Activated B cell treated with CpG ODN at 0.5 μM for 24 hours (primary cell): ENCODE data around the gene MYH11. TPM values are rescaled to one million over a fixed set of nuclear protein-coding genes. Genes with fewer than 3 reads are reported as not detected.

ENCODE experiments used
- ATAC-seq: fragments of 200-7000 bp; cut with Tn5 transposase; one replicate; pipeline ENCODE4 v1.10.0; 2021; ENCODE audit warnings: low read depth, mild to moderate bottlenecking, moderate library complexity
- CTCF ChIA-PET: fragments of 350-600 bp; sonication (Branson Sonifier 250); formaldehyde crosslinking; loops from one replicate; lab custom pipeline; 2021; ENCODE audit warnings: antibody characterized with exemption; lab: Charles Lee
- POLR2A ChIA-PET: fragments of 350-600 bp; sonication (Branson Sonifier 250); formaldehyde crosslinking; loops from one replicate; lab custom pipeline; 2021; ENCODE audit warnings: antibody characterized with exemption; lab: Charles Lee
- DNase-seq: peaks from one replicate; pipeline ENCODE4 v3.0.0; 2022
- H3K27ac Mint-ChIP-seq: one replicate; pipeline ENCODE4 v1.8.0; 2020; ENCODE audit warnings: mixed read lengths
- H3K27me3 Mint-ChIP-seq: one replicate; pipeline ENCODE4 v1.8.0; 2021; ENCODE audit warnings: mixed read lengths
- H3K36me3 Mint-ChIP-seq: one replicate; pipeline ENCODE4 v1.8.0; 2021; ENCODE audit warnings: low read depth, mixed read lengths
- H3K4me1 Mint-ChIP-seq: one replicate; pipeline ENCODE4 v1.8.0; 2021; ENCODE audit warnings: mixed read lengths
- H3K4me3 Mint-ChIP-seq: one replicate; pipeline ENCODE4 v1.8.0; 2020; ENCODE audit warnings: mild to moderate bottlenecking, mixed read lengths
- H3K9me3 Mint-ChIP-seq: one replicate; pipeline ENCODE4 v1.8.0; 2020; ENCODE audit warnings: mixed read lengths
- intact Hi-C: fragments of 100-400 bp; cut with micrococcal nuclease; formaldehyde crosslinking; loops from one replicate; pipeline ENCODE4 v1.15.1; 2024
- total RNA-seq: library from RNA; stranded (reverse); gene quantifications from 2 replicates; pipeline ENCODE4 v1.2.3, GENCODE V29; 2022
- TF ChIP-seq, protein P1 (sequence below): fragments of 200-600 bp; IDR thresholded peaks from one replicate; pipeline ENCODE4 v1.8.0; 2022; ENCODE audit warnings: antibody characterized with exemption, mild to moderate bottlenecking

Gene MYH11
- total RNA-seq, 1 donor from 2014 or later = 0.58 TPM

DNA sequence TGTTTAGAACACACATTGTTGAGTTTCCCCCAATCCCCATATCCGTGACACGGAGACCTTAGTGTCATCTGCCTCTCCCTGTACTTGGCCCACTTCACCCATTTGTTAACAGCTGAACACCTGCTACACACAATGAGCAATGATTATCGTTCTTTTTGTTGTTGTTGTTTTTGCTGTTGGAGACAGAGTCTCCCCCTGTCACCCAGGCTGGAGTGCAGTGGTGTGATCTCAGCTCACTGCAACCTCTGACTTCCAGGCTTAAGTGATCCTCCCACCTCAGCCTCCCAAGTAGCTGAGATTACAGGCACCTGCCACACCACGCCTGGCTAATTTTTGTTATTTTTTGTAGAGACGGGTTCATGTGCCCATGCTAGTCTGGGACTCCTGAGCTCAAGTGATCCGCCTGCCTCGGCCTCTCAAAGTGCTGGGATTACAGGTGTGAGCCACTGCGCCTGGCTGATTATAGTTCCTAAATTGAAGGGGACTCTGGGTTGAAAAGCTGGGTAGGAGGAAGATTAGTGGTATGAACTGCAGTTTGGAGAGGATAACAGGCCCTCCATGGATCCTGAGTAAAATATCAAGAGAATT is 185.2 kb downstream of the MYH11 start:
- Mint-ChIP-seq H3K4me3 (no peak overlapping the region), H3K9me3 (no peaks in the 10 kb centered on the region), H3K4me1 (peaks cover 34% of the 10 kb centered on the region), H3K36me3 (peaks cover 88% of the 10 kb centered on the region), H3K27ac (peak overlapping the region; percentile 87), H3K27me3 (no peaks in the 10 kb centered on the region)
- DNase-seq (no peak), ATAC-seq (no peak)
- intact Hi-C loops = loop anchor here (1.0 kb wide), 1 partner anchor 28 kb away; the partner anchor contains the start of gene MARF1
- CTCF ChIA-PET = interaction anchor here (0.9 to 1.0 kb wide), 2 partner anchors 11 to 12 kb away, joined by 3 read pairs; no protein-coding TSS in a partner anchor
- POLR2A ChIA-PET = interaction anchor here (2.7 kb wide), 1 partner anchor 29 kb away, joined by 12 read pairs; the partner anchor contains the start of gene MARF1
- TF ChIP-seq, protein P1, sequence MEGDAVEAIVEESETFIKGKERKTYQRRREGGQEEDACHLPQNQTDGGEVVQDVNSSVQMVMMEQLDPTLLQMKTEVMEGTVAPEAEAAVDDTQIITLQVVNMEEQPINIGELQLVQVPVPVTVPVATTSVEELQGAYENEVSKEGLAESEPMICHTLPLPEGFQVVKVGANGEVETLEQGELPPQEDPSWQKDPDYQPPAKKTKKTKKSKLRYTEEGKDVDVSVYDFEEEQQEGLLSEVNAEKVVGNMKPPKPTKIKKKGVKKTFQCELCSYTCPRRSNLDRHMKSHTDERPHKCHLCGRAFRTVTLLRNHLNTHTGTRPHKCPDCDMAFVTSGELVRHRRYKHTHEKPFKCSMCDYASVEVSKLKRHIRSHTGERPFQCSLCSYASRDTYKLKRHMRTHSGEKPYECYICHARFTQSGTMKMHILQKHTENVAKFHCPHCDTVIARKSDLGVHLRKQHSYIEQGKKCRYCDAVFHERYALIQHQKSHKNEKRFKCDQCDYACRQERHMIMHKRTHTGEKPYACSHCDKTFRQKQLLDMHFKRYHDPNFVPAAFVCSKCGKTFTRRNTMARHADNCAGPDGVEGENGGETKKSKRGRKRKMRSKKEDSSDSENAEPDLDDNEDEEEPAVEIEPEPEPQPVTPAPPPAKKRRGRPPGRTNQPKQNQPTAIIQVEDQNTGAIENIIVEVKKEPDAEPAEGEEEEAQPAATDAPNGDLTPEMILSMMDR = no peak

GRCh38 chr16:15667091-15667742 is 189.6 kb downstream of the MYH11 start:
- no peak overlapping the region for H3K27ac Mint-ChIP-seq
- TF ChIP-seq, protein P1 = no peak
- ChIA-PET POLR2A (no interaction called here), CTCF (no interaction called here)
- no peak for DNase-seq
- H3K4me1 Mint-ChIP-seq = peaks cover 12% of the 10 kb centered on the region
- no peak for ATAC-seq
- H3K36me3 Mint-ChIP-seq = peaks cover 83% of the 10 kb centered on the region
- no peak overlapping the region for H3K4me3 Mint-ChIP-seq
- intact Hi-C loops = no loop called here
- H3K27me3 Mint-ChIP-seq = no peaks in the 10 kb centered on the region
- H3K9me3 Mint-ChIP-seq = no peaks in the 10 kb centered on the region

GRCh38 chr16:15665107-15665506 is 191.7 kb downstream of the MYH11 start:
- Mint-ChIP-seq H3K9me3 (no peaks in the 10 kb centered on the region), H3K27ac (no peak overlapping the region), H3K27me3 (no peaks in the 10 kb centered on the region), H3K4me1 (peaks cover 20% of the 10 kb centered on the region), H3K36me3 (peaks cover 80% of the 10 kb centered on the region), H3K4me3 (no peak overlapping the region)
- TF ChIP-seq, protein P1 = no peak
- DNase-seq = no peak
- intact Hi-C loops = no loop called here
- CTCF ChIA-PET = no interaction called here
- no peak for ATAC-seq
- POLR2A ChIA-PET = interaction anchor here (0.9 kb wide), 1 partner anchor 33 kb away, joined by 3 read pairs; no protein-coding TSS in a partner anchor

GRCh38 chr16:15660203-15660601 is 196.6 kb downstream of the MYH11 start:
- Mint-ChIP-seq H3K27me3 (no peaks in the 10 kb centered on the region), H3K4me3 (no peak overlapping the region), H3K4me1 (peaks cover 57% of the 10 kb centered on the region), H3K36me3 (peaks cover 66% of the 10 kb centered on the region), H3K9me3 (no peaks in the 10 kb centered on the region), H3K27ac (peak overlapping the region; percentile 73)
- ChIA-PET CTCF (interaction anchor here (0.8 kb wide), 1 partner anchor 12 kb away, joined by 3 read pairs; no protein-coding TSS in a partner anchor), POLR2A (interaction anchor here (0.6 to 4.4 kb wide), 4 partner anchors 17 to 209 kb away, joined by 3 to 58 read pairs (median 5); partner anchors contain the start of gene MARF1)
- DNase-seq (no peak), ATAC-seq (no peak)
- intact Hi-C loops = no loop called here
- TF ChIP-seq, protein P1 = no peak

GRCh38 chr16:15658556-15658955 is 198.3 kb downstream of the MYH11 start:
- H3K27ac Mint-ChIP-seq = peak overlapping the region; percentile 82
- H3K27me3 Mint-ChIP-seq = no peaks in the 10 kb centered on the region
- DNase-seq = no peak
- H3K9me3 Mint-ChIP-seq = no peaks in the 10 kb centered on the region
- ChIA-PET CTCF (interaction anchor here (0.6 kb wide), 1 partner anchor 24 kb away, joined by 3 read pairs; no protein-coding TSS in a partner anchor), POLR2A (interaction anchor here (0.7 to 4.4 kb wide), 6 partner anchors 8 to 68 kb away, joined by 3 to 58 read pairs (median 6); partner anchors contain the start of gene MARF1)
- peaks cover 66% of the 10 kb centered on the region for H3K36me3 Mint-ChIP-seq
- intact Hi-C loops = no loop called here
- TF ChIP-seq, protein P1 = no peak
- H3K4me1 Mint-ChIP-seq = peaks cover 65% of the 10 kb centered on the region
- no peak for ATAC-seq
- H3K4me3 Mint-ChIP-seq = peak overlapping the region; percentile 33
